Hepatocyte (in vitro differentiated cells): ENCODE data around the gene FGF12. TPM values are rescaled to one million over a fixed set of nuclear protein-coding genes. Genes with fewer than 3 reads are reported as not detected.

Experiments used
- DNase-seq: peaks from one replicate; pipeline ENCODE4 v3.0.0-alpha.2; 2016; ENCODE audit warnings: low spot score
- H2AFZ ChIP-seq: fragments of 200-600 bp; sonication (generic); 2 replicates; pipeline ENCODE4 v1.6.0; 2016; ENCODE audit warnings: antibody characterized with exemption, mild to moderate bottlenecking
- H3K27ac ChIP-seq: fragments of 200-600 bp; sonication (generic); 2 replicates; pipeline ENCODE4 v1.5.1; 2016; ENCODE audit warnings: mild to moderate bottlenecking
- H3K27me3 ChIP-seq: fragments of 200-600 bp; sonication (generic); 2 replicates; pipeline ENCODE4 v1.6.1; 2016
- H3K36me3 ChIP-seq: fragments of 200-600 bp; sonication (generic); replicated peaks from 2 replicates; pipeline ENCODE4 v1.5.1; 2016; ENCODE audit warnings: low read depth; ENCODE audit not compliant: insufficient read depth
- H3K4me1 ChIP-seq: fragments of 200-600 bp; sonication (generic); 2 replicates; pipeline ENCODE4 v1.5.1; 2016; ENCODE audit warnings: mild to moderate bottlenecking, moderate library complexity; ENCODE audit not compliant: insufficient read depth
- H3K4me2 ChIP-seq: fragments of 200-600 bp; sonication (generic); 2 replicates; pipeline ENCODE4 v1.6.0; 2016
- H3K4me3 ChIP-seq: fragments of 200-600 bp; sonication (generic); 2 replicates; pipeline ENCODE4 v1.5.1; 2016; ENCODE audit warnings: mild to moderate bottlenecking
- H3K79me2 ChIP-seq: fragments of 200-600 bp; sonication (generic); 2 replicates; pipeline ENCODE4 v1.6.0; 2017; ENCODE audit warnings: mild to moderate bottlenecking
- H3K9me2 ChIP-seq: fragments of 200-600 bp; sonication (generic); replicated peaks from 2 replicates; pipeline ENCODE4 v1.6.0; 2017; ENCODE audit warnings: mild to moderate bottlenecking; ENCODE audit not compliant: insufficient read depth
- H3K9me3 ChIP-seq: fragments of 200-600 bp; sonication (generic); 2 replicates; pipeline ENCODE4 v1.5.1; 2016; ENCODE audit warnings: low read depth, mild to moderate bottlenecking
- H4K20me1 ChIP-seq: fragments of 200-600 bp; sonication (generic); 2 replicates; pipeline ENCODE4 v1.6.0; 2016; ENCODE audit warnings: mild to moderate bottlenecking; ENCODE audit not compliant: insufficient read depth, poor library complexity, severe bottlenecking
- CTCF ChIP-seq: fragments of 200-600 bp; sonication (generic); IDR thresholded peaks from 2 replicates; pipeline ENCODE4 v1.5.1; 2016; ENCODE audit warnings: antibody characterized with exemption, mild to moderate bottlenecking; ENCODE audit not compliant: poor library complexity
- EZH2 ChIP-seq: fragments of 200-600 bp; sonication (generic); IDR thresholded peaks from 2 replicates; pipeline ENCODE4 v1.6.1; 2016; ENCODE audit warnings: antibody characterized with exemption, mild to moderate bottlenecking, borderline replicate concordance
- EZH2phosphoT487 ChIP-seq: fragments of 200-600 bp; sonication (generic); IDR thresholded peaks from one replicate; pipeline ENCODE4 v1.6.1; 2018; ENCODE audit warnings: antibody characterized with exemption, mild to moderate bottlenecking, low read depth, moderate library complexity; ENCODE audit not compliant: unreplicated experiment, severe bottlenecking
- WGBS: methylation state at CpG from one replicate; pipeline ENCODE4 v1.1.6; 2016; ENCODE audit warnings: low lambda C conversion rate; ENCODE audit errors: missing lambda C conversion rate; 5-methylcytosine and 5-hydroxymethylcytosine counted together
- polyA plus RNA-seq: library from polyadenylated mRNA; unstranded; fragments of >200 nt; fragmentation: Nextera tagmentation; extraction: Ambion mirVana; gene quantifications from 2 replicates; pipeline ENCODE4 v1.2.1, GENCODE V29; 2016
- total RNA-seq: library from RNA; depleted of rRNA; stranded (reverse); fragments of >200 nt; gene quantifications from 2 replicates; pipeline ENCODE4 v1.2.3, GENCODE V29; 2014

The FGF12 gene
- total and polyA plus RNA-seq, 2 experiments from 2014 or later: 2.1 TPM

GRCh38 chr3:192284443-192285072, 442.8 kb downstream of the FGF12 start:
- H3K27ac ChIP-seq: peak overlapping the region; percentile 21
- H3K79me2 ChIP-seq: no peaks in the 10 kb centered on the region
- no peak overlapping the region for H2AFZ ChIP-seq
- no peaks in the 10 kb centered on the region for H3K9me2 ChIP-seq
- H3K27me3 ChIP-seq: no peaks in the 10 kb centered on the region
- H3K9me3 ChIP-seq: no peaks in the 10 kb centered on the region
- TF ChIP-seq CTCF: no peak
- TF ChIP-seq EZH2phosphoT487: no peak
- no peak for TF ChIP-seq EZH2
- DNase-seq: peak; percentile 16
- no peaks in the 10 kb centered on the region for H4K20me1 ChIP-seq
- peak overlapping the region; percentile 25 for H3K4me2 ChIP-seq
- H3K36me3 ChIP-seq: no peaks in the 10 kb centered on the region
- whole genome bisulfite sequencing: 87% methylated on average over 2 of the region's 2 CpGs
- H3K4me3 ChIP-seq: no peak overlapping the region
- no peaks in the 10 kb centered on the region for H3K4me1 ChIP-seq

- no peak for DNase-seq
- no peak overlapping the region for H3K4me3 ChIP-seq
- no peak overlapping the region for H3K4me2 ChIP-seq
- 62% methylated on average over 6 of the region's 6 CpGs for WGBS
- no peaks in the 10 kb centered on the region for H4K20me1 ChIP-seq
- H3K9me3 ChIP-seq: no peaks in the 10 kb centered on the region
- H3K9me2 ChIP-seq: no peaks in the 10 kb centered on the region
- H3K36me3 ChIP-seq: no peaks in the 10 kb centered on the region
- H3K4me1 ChIP-seq: no peaks in the 10 kb centered on the region
- H2AFZ ChIP-seq: no peak overlapping the region
- no peak for TF ChIP-seq EZH2phosphoT487
- no peak for TF ChIP-seq CTCF
- TF ChIP-seq EZH2: no peak
- H3K79me2 ChIP-seq: no peaks in the 10 kb centered on the region
- H3K27ac ChIP-seq: no peak overlapping the region
- no peaks in the 10 kb centered on the region for H3K27me3 ChIP-seq
Measured at GRCh38 chr3:192281207-192281880, 446.0 kb downstream of the FGF12 start.

- Histone ChIP-seq H3K4me1 (no peaks in the 10 kb centered on the region), H3K9me2 (no peaks in the 10 kb centered on the region), H4K20me1 (no peaks in the 10 kb centered on the region), H3K4me2 (no peak overlapping the region), H3K36me3 (no peaks in the 10 kb centered on the region), H2AFZ (no peak overlapping the region), H3K27me3 (no peaks in the 10 kb centered on the region), H3K79me2 (no peaks in the 10 kb centered on the region), H3K27ac (no peak overlapping the region), H3K4me3 (no peak overlapping the region), H3K9me3 (no peaks in the 10 kb centered on the region)
- WGBS: 100% methylated on average over 1 of the region's 1 CpG
- no peak for TF ChIP-seq EZH2phosphoT487
- no peak for TF ChIP-seq EZH2
- TF ChIP-seq CTCF: no peak
- no peak for DNase-seq
Measured at GRCh38 chr3:192279664-192280063, 447.7 kb downstream of the FGF12 start.
